ENCODE measurements around the gene WDR1.
"Not testable (repeated sequence)": the region's sequence is repeated elsewhere in the genome, so short reads cannot be mapped to it uniquely, and the experiment has no call there.

The WDR1 gene

GRCh38 chr4:10131202-10131601 is 14.6 kb upstream of the WDR1 start:
- DNase-seq (ENCODE audit: low spot score) = no peak

DNA sequence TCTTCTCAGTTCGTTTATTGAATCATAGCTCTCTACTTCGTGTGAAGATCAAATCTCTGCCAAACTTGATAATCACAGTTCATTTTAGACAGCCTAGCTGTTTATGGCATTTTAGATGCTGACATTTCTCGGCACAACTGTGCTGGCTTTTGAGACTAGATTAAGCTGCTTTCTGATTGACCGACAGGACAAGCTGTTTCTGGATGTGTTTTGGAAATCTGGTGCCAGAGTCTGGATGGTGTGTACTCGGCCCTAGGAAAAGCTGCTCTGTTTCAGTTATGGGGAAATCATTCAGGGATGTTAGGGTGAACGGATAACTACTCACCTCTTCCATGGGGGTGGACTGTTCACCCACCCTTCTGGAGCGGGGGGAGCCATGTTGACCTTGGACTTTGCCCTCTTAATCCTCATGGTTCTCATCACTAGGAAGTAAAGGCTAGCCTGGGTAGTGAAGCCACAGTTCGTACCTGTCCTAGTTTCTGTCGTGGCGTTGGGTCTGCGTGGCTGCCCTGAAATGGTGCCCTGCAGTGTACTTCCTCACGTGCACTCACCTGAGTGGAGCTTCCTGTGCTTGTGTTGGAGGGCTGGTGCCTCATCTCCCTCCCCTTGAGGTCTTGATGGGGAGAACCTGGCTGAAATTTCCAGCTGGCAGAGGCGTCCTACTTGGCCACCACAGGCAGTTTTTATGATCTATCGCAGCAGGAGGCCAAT is 13.7 kb upstream of the WDR1 start:
- no peak for DNase-seq (ENCODE audit: low spot score)

DNA sequence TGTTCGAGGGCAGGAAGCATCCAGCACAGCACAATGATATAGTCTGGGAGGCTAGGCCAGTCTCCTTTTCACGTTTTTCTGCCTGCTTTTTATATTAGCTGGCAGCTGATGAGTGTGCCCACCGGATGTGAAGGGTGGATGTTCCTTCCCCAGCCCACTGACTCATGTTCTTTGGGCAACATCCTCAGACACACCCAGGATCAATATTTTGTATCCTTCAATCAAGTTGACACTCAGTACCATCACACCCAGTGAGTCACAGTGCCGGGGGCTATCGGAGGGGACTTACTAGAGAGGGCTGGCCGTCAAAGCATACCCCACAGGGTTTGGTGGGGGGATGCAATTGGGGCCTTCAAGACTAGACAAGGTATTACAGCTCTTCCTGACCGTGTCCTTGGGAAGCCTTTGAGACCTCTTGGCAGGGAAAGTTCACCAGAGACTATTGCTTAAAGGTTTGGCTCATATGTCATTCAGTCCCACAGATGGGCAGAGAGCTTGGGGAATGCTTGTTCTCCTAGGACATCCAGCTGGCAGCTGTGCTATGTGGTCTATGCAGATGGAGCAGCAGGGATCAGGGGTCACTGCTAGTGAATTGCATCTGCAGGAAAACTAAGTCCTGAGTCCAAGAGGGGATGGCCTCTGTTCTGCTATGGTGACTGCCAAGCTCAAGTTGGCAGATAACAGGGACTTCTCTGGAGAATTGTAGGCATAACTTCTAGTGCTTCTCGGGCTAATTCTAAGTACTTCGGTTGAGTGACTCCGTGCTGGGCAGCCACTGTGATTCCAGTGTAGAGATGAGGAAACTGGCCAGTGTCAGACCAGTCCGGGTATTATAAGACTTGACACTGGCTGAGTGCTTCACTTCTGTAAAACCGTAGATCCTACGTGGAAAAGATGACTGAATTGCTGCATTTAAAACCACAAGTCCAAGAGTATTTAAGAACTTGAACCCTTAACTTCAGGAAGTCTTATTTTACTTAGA is 12.9 kb upstream of the WDR1 start:
- no peak for DNase-seq (ENCODE audit: low spot score)

DNA sequence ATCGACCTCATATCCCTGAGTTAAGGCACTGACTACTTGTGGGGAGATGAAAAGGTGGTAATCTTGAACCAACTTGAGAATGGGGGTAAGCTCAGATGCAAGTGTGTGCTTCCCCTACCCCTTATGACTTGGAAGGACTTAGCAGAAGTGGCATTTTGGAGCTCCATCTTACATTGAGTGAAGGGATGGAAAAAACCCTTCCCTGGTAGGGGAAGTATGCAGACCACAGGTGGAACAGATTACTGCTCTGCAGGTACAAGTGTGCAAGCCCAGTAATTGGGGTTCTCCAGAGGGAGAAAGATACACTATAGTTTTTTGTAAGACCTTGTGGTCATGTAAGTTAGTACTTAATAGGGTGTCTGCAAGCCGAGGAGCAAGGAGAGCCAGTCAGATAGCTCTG is 12.2 kb upstream of the WDR1 start:
- DNase-seq (ENCODE audit: low spot score) = no peak

GRCh38 chr4:10127531-10127930 is 10.9 kb upstream of the WDR1 start:
- DNase-seq (ENCODE audit: low spot score) = not testable (repeated sequence)

DNA sequence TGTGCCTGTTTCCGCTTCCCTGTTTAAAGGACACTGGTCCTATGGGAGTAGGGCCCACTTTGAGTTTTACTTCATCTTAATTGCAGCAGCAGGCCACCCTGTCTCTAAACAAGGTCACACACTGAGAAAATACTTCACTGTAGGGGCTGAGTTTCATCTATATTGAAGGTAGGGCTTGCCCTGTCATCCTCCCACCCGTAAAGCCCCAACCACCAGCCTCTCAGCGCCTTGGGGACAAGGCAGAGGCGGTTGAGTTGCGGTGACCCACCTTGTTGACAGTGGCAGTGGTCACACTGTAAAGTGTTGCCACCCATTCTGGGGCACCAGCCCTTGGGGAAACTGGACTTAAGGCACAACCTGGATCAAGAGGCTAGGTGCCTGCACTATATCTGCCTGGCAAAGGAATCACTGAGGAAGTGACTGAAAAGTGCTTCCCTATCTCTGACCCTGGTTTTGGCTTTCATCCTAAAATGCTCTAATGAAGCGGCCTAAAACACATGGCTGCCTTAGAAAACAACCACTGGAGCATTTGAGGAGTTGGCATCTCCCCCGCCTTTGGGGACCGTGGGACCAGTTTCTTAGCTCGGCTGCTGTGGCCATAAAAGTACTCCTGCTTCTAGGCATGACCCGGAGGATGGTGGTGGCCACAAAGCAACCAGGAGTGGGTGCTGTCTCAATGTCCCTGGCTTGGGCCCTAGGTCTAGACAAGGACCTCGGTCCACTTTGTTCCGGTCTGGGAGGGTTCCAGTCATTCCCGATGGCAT is 7.8 kb upstream of the WDR1 start:
- DNase-seq (ENCODE audit: low spot score) = no peak

- no peak for DNase-seq (ENCODE audit: low spot score)
Observed at GRCh38 chr4:10123227-10124101, 6.9 kb upstream of the WDR1 start.

DNA sequence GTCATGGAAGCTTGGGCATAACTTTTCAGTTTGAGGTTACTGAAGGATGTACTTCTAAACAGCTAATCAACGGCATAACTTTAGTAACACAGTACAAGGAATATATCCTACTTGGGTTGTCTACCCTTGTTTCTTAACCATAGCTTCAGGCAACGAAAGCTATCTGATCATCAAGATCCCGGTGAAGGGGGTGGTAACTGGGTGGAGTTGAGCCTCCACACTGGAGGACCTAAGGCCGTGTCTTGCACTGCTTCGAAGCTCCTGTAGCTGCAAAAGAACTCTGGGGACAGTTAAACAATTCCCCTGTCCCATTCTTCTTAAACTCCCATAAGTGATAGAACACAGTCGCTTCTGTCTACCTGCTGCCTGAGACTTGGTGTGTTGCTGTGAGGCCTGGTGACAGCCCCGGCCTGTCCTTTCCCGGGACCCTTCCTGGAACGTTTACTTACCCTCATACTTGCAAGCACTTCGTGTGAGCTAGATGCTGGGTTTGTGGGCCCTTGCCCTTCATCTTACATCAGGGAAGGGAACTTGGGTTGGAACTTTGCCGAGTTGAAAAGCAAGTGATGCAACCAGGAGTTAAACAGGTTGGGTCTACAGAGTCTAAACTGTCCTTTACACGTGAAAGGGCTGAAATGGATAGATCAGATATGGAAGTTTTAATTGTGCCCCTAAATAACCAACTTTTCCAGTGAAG is 5.8 kb upstream of the WDR1 start:
- DNase-seq (ENCODE audit: low spot score) = no peak

- DNase-seq (ENCODE audit: low spot score) = no peak
Observed at GRCh38 chr4:10121568-10122208, 5.1 kb upstream of the WDR1 start.

- no peak for DNase-seq (ENCODE audit: low spot score)
Observed at GRCh38 chr4:10120943-10121567, 4.5 kb upstream of the WDR1 start.

DNA sequence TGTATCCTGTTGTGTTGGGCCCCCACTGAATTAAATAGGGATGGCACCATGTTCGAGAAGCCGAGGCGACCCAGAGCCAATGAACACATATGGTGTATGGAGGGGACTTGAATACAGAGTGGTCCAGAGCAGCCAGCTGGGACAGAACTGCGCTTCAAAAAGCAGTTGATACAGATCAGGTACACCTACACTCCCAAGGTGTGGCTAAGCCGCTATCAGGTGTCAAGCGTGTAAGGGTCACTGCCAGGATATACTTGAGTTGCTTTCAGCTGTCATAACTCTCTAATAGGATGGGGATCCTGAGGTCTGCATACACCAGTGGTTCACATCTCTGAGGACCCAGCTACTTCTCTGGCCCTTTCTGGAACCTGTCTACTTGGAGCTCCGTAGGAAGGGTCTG is 3.2 kb upstream of the WDR1 start:
- DNase-seq (ENCODE audit: low spot score) = no peak

DNA sequence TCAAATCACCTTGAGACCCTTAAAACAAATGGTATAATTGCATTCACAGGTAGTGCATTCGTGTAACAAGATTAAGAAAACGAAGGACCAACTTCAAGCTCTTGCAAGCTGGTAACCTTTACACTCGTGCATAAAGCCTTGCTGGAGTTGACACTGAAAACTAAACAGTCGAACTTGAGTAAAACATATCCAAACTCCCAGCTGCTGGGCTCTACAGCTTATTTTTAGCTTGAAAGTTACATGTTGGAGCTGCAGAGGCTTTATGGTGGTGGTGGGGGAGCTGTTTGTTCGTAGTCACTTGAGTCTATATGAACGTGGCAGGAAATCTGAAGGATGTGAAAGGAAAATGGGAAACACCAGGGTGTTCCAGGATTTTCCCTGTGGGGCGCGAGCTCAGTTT is 2.7 kb upstream of the WDR1 start:
- no peak for DNase-seq (ENCODE audit: low spot score)

DNA sequence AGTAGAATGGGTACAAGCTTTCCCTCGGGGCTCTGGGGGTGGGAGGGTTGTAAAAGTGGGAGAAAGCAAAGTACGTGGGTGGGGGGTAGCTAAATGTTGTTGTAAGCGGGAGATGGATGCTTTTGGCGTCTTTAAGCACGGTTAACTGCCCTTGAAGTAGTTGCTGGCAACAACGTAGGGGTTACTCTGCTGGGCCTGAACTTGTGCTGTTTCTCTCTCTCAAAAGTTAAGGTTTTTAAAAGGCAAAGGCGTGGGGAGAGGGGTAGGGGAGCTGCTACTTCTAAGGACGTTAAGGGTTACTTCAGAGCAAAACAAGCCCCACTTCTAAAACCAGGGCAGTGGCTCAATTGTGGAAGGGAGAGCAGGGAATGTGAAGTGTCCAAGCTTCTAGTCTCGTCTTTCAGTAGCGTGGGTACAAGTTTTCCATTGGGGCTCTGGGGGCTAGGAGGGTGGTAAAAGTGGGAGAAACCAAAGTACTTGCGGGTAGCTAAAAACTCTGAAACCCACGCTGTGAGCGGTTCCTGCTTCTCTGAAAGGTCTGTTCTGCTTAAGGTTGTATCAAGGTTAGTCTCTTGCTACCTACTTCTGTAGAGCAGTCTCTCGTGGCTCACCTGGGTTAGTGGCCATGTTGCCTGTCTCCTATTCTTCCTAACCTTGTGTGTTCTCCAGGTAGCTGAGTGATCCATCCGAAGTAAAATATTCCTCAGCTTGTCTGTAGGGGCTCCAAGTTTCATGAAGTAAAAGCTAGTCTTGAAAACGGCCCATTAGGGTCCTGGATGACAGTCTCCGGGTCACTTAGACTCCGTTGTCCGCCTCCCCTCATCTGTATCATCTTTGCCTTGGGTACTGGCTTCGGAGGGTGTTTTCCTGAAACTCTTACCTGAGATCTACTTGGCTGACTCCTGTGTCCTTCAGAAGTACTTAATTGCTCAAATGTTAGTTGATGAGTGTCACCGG is 1.7 kb upstream of the WDR1 start:
- no peak for DNase-seq (ENCODE audit: low spot score)

GRCh38 chr4:10117359-10118047 is 904 bp upstream of the WDR1 start:
- no peak for DNase-seq (ENCODE audit: low spot score)

- DNase-seq (ENCODE audit: low spot score) = peak; percentile 20
Observed at GRCh38 chr4:10115797-10116568, 616 bp downstream of the WDR1 start.

GRCh38 chr4:10115271-10115796 is 1.3 kb downstream of the WDR1 start:
- no peak for DNase-seq (ENCODE audit: low spot score)

GRCh38 chr4:10114607-10115006 is 2.0 kb downstream of the WDR1 start:
- no peak for DNase-seq (ENCODE audit: low spot score)

All from COLO829 (cell line).